Gastroesophageal sphincter (tissue), 3 donors: Measurements from ENCODE around the gene FHOD3.

ENCODE experiments used
- CTCF ChIP-seq, 4 experiments: fragments of 200-600 bp in 2 of 4; fragments of 450-650 bp in 2 of 4; sonication (generic) in 1 of 4; IDR thresholded peaks; one replicate each; pipeline ENCODE4 v1.5.1; 2017 to 2019; ENCODE audit warnings: antibody characterized with exemption in 4 of 4, mild to moderate bottlenecking in 2 of 4, moderate library complexity in 2 of 4
- EP300 ChIP-seq: sonication (generic); formaldehyde crosslinking; IDR thresholded peaks from one replicate; pipeline ENCODE4 v1.6.1; 2017; ENCODE audit warnings: antibody characterized with exemption, mild to moderate bottlenecking

GRCh38 chr18:36628435-36629137 lies 331.1 kb downstream of the FHOD3 start:
- TF ChIP-seq EP300 (no peak), CTCF (IDR thresholded peaks at IDR 0.05) (no peak)
